ENCODE results near the gene SPAG9. TPM values are rescaled to one million over a fixed set of nuclear protein-coding genes. Genes with fewer than 3 reads are reported as not detected.

SPAG9 gene
- total and polyA plus RNA-seq, 7 donors, result 21.6 to 79.9 (median 74.3) TPM

DNA sequence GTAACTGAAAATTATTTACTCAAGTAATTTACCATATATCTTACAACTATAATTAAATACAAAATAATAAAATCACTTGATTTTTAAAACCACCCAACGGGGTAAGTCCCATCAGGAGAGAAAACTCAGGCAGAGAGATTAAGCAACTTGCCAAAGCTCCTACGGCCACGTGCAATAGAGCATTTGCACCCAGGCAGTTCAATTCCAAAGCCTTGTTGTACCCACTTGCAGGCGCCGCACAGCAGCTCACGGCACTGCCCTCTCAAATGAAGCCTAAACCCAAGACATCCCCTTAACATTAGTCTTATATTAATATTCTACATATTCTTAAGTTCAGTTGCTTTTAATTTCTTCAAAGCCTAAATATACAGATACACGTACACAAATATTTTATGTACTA is 75.7 kb downstream of the SPAG9 start:
- H3K9me3 ChIP-seq, result no peaks in the 10 kb centered on the region
- no peak for TF ChIP-seq POLR2A (IDR thresholded peaks at IDR 0.05)
- no peak for TF ChIP-seq POLR2AphosphoS5 (IDR thresholded peaks at IDR 0.05)
- TF ChIP-seq, protein P1, sequence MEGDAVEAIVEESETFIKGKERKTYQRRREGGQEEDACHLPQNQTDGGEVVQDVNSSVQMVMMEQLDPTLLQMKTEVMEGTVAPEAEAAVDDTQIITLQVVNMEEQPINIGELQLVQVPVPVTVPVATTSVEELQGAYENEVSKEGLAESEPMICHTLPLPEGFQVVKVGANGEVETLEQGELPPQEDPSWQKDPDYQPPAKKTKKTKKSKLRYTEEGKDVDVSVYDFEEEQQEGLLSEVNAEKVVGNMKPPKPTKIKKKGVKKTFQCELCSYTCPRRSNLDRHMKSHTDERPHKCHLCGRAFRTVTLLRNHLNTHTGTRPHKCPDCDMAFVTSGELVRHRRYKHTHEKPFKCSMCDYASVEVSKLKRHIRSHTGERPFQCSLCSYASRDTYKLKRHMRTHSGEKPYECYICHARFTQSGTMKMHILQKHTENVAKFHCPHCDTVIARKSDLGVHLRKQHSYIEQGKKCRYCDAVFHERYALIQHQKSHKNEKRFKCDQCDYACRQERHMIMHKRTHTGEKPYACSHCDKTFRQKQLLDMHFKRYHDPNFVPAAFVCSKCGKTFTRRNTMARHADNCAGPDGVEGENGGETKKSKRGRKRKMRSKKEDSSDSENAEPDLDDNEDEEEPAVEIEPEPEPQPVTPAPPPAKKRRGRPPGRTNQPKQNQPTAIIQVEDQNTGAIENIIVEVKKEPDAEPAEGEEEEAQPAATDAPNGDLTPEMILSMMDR (IDR thresholded peaks at IDR 0.05), result no peak
- no peak for TF ChIP-seq EP300 (IDR thresholded peaks at IDR 0.05)
- H3K4me3 ChIP-seq, result no peak overlapping the region
- H3K27ac ChIP-seq, result peak overlapping the region in 2 of 4 donors; percentile 66 to 73
- no peaks in the 10 kb centered on the region for H3K36me3 ChIP-seq
- 85 to 90% methylated on average over 7 of the region's 7 CpGs for WGBS, 2 donors
- DNase-seq, result no peak
- no peaks in the 10 kb centered on the region for H3K27me3 ChIP-seq
- intact Hi-C loops (cut with DNase I), result loop anchor here (5.0 to 10.0 kb wide), 2 partner anchors 43 to 190 kb away; no protein-coding TSS in a partner anchor
- peaks cover 0 to 44% (median 15%) of the 10 kb centered on the region in 4 donors for H3K4me1 ChIP-seq

DNA sequence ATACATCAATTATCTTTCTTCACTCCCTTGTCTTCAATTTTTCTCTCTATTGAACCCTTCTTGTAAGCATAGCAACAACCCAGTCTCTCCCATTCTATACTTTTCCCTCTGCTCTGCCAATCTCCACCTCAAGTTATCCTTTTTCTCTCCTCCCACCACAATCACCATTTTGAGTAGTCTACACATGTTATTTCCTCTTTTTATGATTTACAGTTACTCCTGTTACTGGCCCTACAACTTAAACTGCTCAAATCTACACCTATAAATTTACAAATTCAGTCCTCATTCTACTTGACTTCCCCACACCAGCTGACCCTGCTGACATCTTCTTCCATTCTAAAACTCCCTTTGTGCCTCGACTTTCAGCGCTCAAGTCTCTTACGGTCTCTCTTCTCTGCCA is 84.6 kb downstream of the SPAG9 start:
- TF ChIP-seq, protein P1 (IDR thresholded peaks at IDR 0.05), result no peak
- TF ChIP-seq EP300 (IDR thresholded peaks at IDR 0.05) (no peak), POLR2A (IDR thresholded peaks at IDR 0.05) (no peak)
- no peaks in the 10 kb centered on the region for H3K9me3 ChIP-seq
- no peak overlapping the region for H3K4me3 ChIP-seq
- intact Hi-C loops (cut with DNase I), result no loop called here
- peak overlapping the region in 2 of 4 donors; percentile 39 to 46 for H3K27ac ChIP-seq
- peaks cover 0 to 7% (median 0%) of the 10 kb centered on the region in 4 donors for H3K36me3 ChIP-seq
- no peak for DNase-seq
- no peaks in the 10 kb centered on the region for H3K27me3 ChIP-seq
- peaks cover 0 to 16% (median 7%) of the 10 kb centered on the region in 4 donors for H3K4me1 ChIP-seq
- 85 to 96% methylated on average over 3 of the region's 3 CpGs for WGBS, 2 donors

DNA sequence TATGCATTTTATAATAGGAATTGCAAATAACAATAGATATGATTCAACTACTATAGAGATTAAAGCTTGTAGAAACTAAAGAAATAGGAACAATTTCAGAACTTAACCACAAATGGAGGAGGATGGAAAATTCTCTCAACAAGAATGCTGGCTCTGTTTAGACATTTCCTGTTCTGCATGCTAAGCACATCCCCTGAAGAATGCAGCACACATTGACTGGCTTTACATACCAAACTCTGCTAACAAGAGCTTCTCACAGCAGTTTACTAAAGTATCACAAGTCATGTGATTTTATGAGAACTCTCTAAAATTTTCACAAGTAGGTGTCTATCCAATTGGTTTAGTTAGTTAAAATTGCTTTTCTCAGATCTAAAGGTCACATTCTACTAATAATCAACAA is 85.2 kb downstream of the SPAG9 start:
- peak overlapping the region in 2 of 4 donors; percentile 39 to 46 for H3K27ac ChIP-seq

DNA sequence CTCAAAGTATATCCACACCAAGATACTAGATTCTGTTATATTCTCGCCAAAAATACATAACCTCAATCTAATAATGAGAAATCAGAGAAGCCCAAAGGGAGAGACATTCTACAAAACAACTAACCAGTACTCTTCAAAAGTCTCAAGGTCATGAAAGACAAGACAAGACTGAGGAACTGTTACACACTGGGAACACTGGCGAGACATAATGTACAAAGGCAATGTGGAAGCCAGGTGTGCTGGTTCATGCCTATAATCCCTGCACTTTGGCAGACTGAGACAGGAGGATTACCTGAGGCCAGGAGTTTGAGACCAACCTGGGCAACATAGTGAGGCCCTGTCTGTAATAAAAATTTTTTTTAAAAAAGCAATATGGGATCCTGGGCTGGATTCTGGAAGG is 85.9 kb downstream of the SPAG9 start:
- Histone ChIP-seq H3K9me3 (no peaks in the 10 kb centered on the region), H3K4me1 (peaks cover 0 to 24% (median 14%) of the 10 kb centered on the region in 4 donors), H3K4me3 (no peak overlapping the region), H3K27ac (peak overlapping the region in 2 of 4 donors; percentile 39 to 46), H3K27me3 (no peaks in the 10 kb centered on the region), H3K36me3 (peaks cover 0 to 7% (median 0%) of the 10 kb centered on the region in 4 donors)
- no peak for TF ChIP-seq POLR2A (IDR thresholded peaks at IDR 0.05)
- TF ChIP-seq EP300 (IDR thresholded peaks at IDR 0.05), result no peak
- TF ChIP-seq, protein P1 (IDR thresholded peaks at IDR 0.05), result no peak
- TF ChIP-seq POLR2AphosphoS5 (IDR thresholded peaks at IDR 0.05), result no peak
- intact Hi-C loops (cut with DNase I), result no loop called here
- 95 to 98% methylated on average over 2 of the region's 2 CpGs for WGBS, 2 donors
- no peak for DNase-seq

More for the DNA sequence above, 85.2 kb downstream of the SPAG9 start:
- intact Hi-C loops (cut with DNase I), result no loop called here
- no peak for DNase-seq
- TF ChIP-seq, protein P1 (IDR thresholded peaks at IDR 0.05), result no peak
- TF ChIP-seq POLR2A (IDR thresholded peaks at IDR 0.05) (no peak), POLR2AphosphoS5 (IDR thresholded peaks at IDR 0.05) (no peak), EP300 (IDR thresholded peaks at IDR 0.05) (no peak)
- Histone ChIP-seq H3K4me1 (peaks cover 0 to 18% (median 8%) of the 10 kb centered on the region in 4 donors), H3K36me3 (peaks cover 0 to 7% (median 0%) of the 10 kb centered on the region in 4 donors), H3K9me3 (no peaks in the 10 kb centered on the region), H3K27me3 (no peaks in the 10 kb centered on the region), H3K4me3 (no peak overlapping the region)

DNA sequence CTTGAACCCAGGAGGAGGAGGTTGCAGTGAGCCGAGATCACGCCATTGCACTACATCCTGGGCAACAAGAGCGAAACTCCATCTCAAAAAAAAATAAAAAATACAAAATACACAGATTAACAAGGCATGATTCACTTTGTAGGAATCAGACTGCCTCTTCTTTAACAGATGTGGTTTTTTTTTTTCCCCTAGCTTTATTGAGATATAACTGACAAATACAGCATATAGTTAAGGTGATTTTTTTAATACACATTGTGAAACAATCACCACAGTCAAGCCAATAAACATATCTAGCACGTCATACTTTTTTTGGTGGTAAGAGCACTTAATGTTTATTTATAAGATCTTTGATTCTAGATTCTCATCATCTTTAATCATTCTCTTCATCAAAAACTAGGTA is 87.8 kb downstream of the SPAG9 start:
- H3K4me1 ChIP-seq, result peaks cover 0 to 34% (median 15%) of the 10 kb centered on the region in 4 donors
- H3K9me3 ChIP-seq, result no peaks in the 10 kb centered on the region
- 83 to 96% methylated on average over 4 of the region's 4 CpGs for WGBS, 2 donors
- intact Hi-C loops (cut with DNase I), result no loop called here
- H3K27ac ChIP-seq, result no peak overlapping the region
- no peak overlapping the region for H3K4me3 ChIP-seq
- H3K36me3 ChIP-seq, result peaks cover 0 to under 1% (median 0%) of the 10 kb centered on the region in 4 donors
- H3K27me3 ChIP-seq, result no peaks in the 10 kb centered on the region
- no peak for DNase-seq
- TF ChIP-seq, protein P1 (IDR thresholded peaks at IDR 0.05), result no peak
- TF ChIP-seq POLR2AphosphoS5 (IDR thresholded peaks at IDR 0.05) (no peak), POLR2A (IDR thresholded peaks at IDR 0.05) (no peak), EP300 (IDR thresholded peaks at IDR 0.05) (no peak)

All from sigmoid colon (tissue), 7 donors.